NCI-H1694 treated with DMSO at 0.1 percent for 48 hours (cell line): ENCODE data around the gene PLPP4.

Experiments
- DNase-seq: peaks from one replicate; lab custom pipeline; 2025; lab: John Stamatoyannopoulos, UW

The PLPP4 gene

GRCh38 chr10:120457431-120458172, 575 bp downstream of the PLPP4 start:
- DNase-seq, result no peak

- DNase-seq, result no peak
Measured at GRCh38 chr10:120458432-120458831, 1.4 kb downstream of the PLPP4 start.

- DNase-seq, result no peak
Measured at GRCh38 chr10:120459185-120459584, 2.2 kb downstream of the PLPP4 start.

GRCh38 chr10:120460186-120460585, 3.2 kb downstream of the PLPP4 start:
- DNase-seq, result no peak

GRCh38 chr10:120460776-120461175, 3.7 kb downstream of the PLPP4 start:
- DNase-seq, result no peak

- no peak for DNase-seq
Measured at GRCh38 chr10:120462018-120462682, 5.1 kb downstream of the PLPP4 start.

- no peak for DNase-seq
Measured at GRCh38 chr10:120465138-120465537, 8.1 kb downstream of the PLPP4 start.

GRCh38 chr10:120466006-120466405, 9.0 kb downstream of the PLPP4 start:
- no peak for DNase-seq

- no peak for DNase-seq
Measured at GRCh38 chr10:120473593-120473992, 16.6 kb downstream of the PLPP4 start.

GRCh38 chr10:120474956-120475355, 17.9 kb downstream of the PLPP4 start:
- DNase-seq, result no peak

GRCh38 chr10:120475844-120476791, 19.1 kb downstream of the PLPP4 start:
- DNase-seq, result no peak

- DNase-seq, result no peak
Measured at GRCh38 chr10:120477021-120477742, 20.2 kb downstream of the PLPP4 start.

GRCh38 chr10:120477743-120478141, 20.7 kb downstream of the PLPP4 start:
- DNase-seq, result no peak

GRCh38 chr10:120478386-120478785, 21.4 kb downstream of the PLPP4 start:
- no peak for DNase-seq

GRCh38 chr10:120479506-120479905, 22.5 kb downstream of the PLPP4 start:
- no peak for DNase-seq

- DNase-seq, result peak; percentile 3
Measured at GRCh38 chr10:120480065-120480600, 23.1 kb downstream of the PLPP4 start.

GRCh38 chr10:120480848-120481247, 23.8 kb downstream of the PLPP4 start:
- no peak for DNase-seq

- DNase-seq, result no peak
Measured at GRCh38 chr10:120483006-120483405, 26.0 kb downstream of the PLPP4 start.

- no peak for DNase-seq
Measured at GRCh38 chr10:120483651-120484301, 26.7 kb downstream of the PLPP4 start.

GRCh38 chr10:120485946-120486345, 28.9 kb downstream of the PLPP4 start:
- no peak for DNase-seq

GRCh38 chr10:120486671-120487205, 29.7 kb downstream of the PLPP4 start:
- DNase-seq, result no peak
